ENCODE measurements around the gene CCDC186. TPM values are rescaled to one million over a fixed set of nuclear protein-coding genes. Genes with fewer than 3 reads are reported as not detected.

Gene CCDC186
- total and polyA plus RNA-seq, 2 of the 4 experiments (the other 2 are of a cell fraction), result 3.0 to 6.1 TPM

- 0% methylated on average over 8 of the region's 19 CpGs; no CpG with 5 or more reads in 1 of the 2 experiments for WGBS, 2 experiments (ENCODE audit: extremely low coverage in 2 of 2, insufficient read length in 1 of 2)
- POLR2A ChIA-PET (ENCODE audit: unreplicated experiment), result no interaction called here
- TF ChIP-seq MAFK (IDR thresholded peaks at IDR 0.05; ENCODE audit: low read depth, low read length), result peak; percentile 52; the same call in 1 of the 2 replicates
- no peak for TF ChIP-seq BHLHE40 (IDR thresholded peaks at IDR 0.05; ENCODE audit: low read depth, low read length)
- no peak for TF ChIP-seq CTCF (conservative IDR thresholded peaks at IDR 0.05; ENCODE audit: low read depth, low read length)
- no peak overlapping the region for H2BK20ac ChIP-seq (ENCODE audit: low read depth, low read length)
- intact Hi-C loops (cut with micrococcal nuclease), result loop anchor here (5.0 kb wide), 1 partner anchor 467 kb away; no protein-coding TSS in a partner anchor
- H3K4me1 ChIP-seq (ENCODE audit: control insufficient read depth, insufficient read depth, low read length), result no peaks in the 10 kb centered on the region
- peaks cover 0 to 26% of the 10 kb centered on the region in 2 experiments; a peak in 3 of 4 replicates for H3K79me1 ChIP-seq (ENCODE audit: low read depth in 1 of 2, low read length in 2 of 2)
- dilution Hi-C loops (cut with HindIII; ENCODE audit: low sequenced_read_pairs, unreplicated experiment), result no loop called here
- no peak overlapping the region for H3K4ac ChIP-seq (ENCODE audit: low read depth, low read length)
- peak overlapping the region; percentile 100 for H2AFZ ChIP-seq (replicated peaks; ENCODE audit: low read length, poor library complexity)
- H3K27ac ChIP-seq (ENCODE audit: insufficient read depth, low read length), result no peak overlapping the region
- CTCF ChIA-PET, result no interaction called here
- no peak overlapping the region for H2BK5ac ChIP-seq (ENCODE audit: low read depth, low read length, poor library complexity, severe bottlenecking)
- no peaks in the 10 kb centered on the region for H3K36me3 ChIP-seq (ENCODE audit: control insufficient read depth, insufficient read depth, low read length)
- no peak overlapping the region for H3K9ac ChIP-seq (ENCODE audit: low read depth, low read length)
- no peak overlapping the region for H3K23ac ChIP-seq (ENCODE audit: low read depth, low read length)
- H3K56ac ChIP-seq (ENCODE audit: extremely low read depth, insufficient read depth, low read length), result no peak overlapping the region
- H4K5ac ChIP-seq (ENCODE audit: low read depth, low read length), result no peak overlapping the region
- no TSS peak for BruUV-seq (replicated peaks)
- H3K14ac ChIP-seq (replicated peaks; ENCODE audit: low read depth, low read length), result no peak overlapping the region
- in situ Hi-C loops (cut with MboI; ENCODE audit: low sequenced_read_pairs), result no loop called here
- H4K91ac ChIP-seq (ENCODE audit: insufficient read depth, low read depth, low read length), result no peak overlapping the region
- ATAC-seq (ENCODE audit: low read depth) (no peak; the same call in 1 of the 2 replicates), DNase-seq (peak; percentile 7)
- H3K4me2 ChIP-seq (ENCODE audit: low read depth, low read length), result peak overlapping the region; percentile 88
- H2BK120ac ChIP-seq (ENCODE audit: low read depth, low read length), result no peak overlapping the region
- H3K9me3 ChIP-seq (ENCODE audit: control insufficient read depth, insufficient read depth, low read length), result no peaks in the 10 kb centered on the region
- H3K27me3 ChIP-seq (ENCODE audit: control insufficient read depth, insufficient read depth, low read length), result peaks cover 6% of the 10 kb centered on the region
- no peak overlapping the region for H3K18ac ChIP-seq (ENCODE audit: low read depth, low read length)
- 0 out of 2 replicates have a peak, but pooled peaks cover 3% of the 10 kb centered on the region for H3K9me1 ChIP-seq (ENCODE audit: insufficient read depth, low read length)
- no peak overlapping the region for H4K8ac ChIP-seq (ENCODE audit: low read depth in 2 of 2, low read length in 2 of 2)
- H3K4me3 ChIP-seq (ENCODE audit: insufficient read depth, low read depth, low read length), result peak overlapping the region; percentile 90
- H2AK9ac ChIP-seq (replicated peaks; ENCODE audit: low read depth, low read length, poor library complexity), result no peak overlapping the region
- H2AK5ac ChIP-seq (ENCODE audit: low read depth, low read length), result no peak overlapping the region
- no peaks in the 10 kb centered on the region for H4K20me1 ChIP-seq (ENCODE audit: insufficient read depth, low read length)
- no peak overlapping the region for H2BK15ac ChIP-seq (ENCODE audit: low read depth, low read length)
These were observed 739 bp upstream of the CCDC186 start for GRCh38 chr10:114174695-114175188.
